GM18526 (cell line): ENCODE results near the gene USHBP1.

Experiments
- POLR2A ChIP-seq: IDR thresholded peaks from 3 replicates; pipeline ENCODE4 v1.6.1; 2011; ENCODE audit not compliant: insufficient read length; ENCODE audit errors: extremely low read depth

The USHBP1 gene

DNA sequence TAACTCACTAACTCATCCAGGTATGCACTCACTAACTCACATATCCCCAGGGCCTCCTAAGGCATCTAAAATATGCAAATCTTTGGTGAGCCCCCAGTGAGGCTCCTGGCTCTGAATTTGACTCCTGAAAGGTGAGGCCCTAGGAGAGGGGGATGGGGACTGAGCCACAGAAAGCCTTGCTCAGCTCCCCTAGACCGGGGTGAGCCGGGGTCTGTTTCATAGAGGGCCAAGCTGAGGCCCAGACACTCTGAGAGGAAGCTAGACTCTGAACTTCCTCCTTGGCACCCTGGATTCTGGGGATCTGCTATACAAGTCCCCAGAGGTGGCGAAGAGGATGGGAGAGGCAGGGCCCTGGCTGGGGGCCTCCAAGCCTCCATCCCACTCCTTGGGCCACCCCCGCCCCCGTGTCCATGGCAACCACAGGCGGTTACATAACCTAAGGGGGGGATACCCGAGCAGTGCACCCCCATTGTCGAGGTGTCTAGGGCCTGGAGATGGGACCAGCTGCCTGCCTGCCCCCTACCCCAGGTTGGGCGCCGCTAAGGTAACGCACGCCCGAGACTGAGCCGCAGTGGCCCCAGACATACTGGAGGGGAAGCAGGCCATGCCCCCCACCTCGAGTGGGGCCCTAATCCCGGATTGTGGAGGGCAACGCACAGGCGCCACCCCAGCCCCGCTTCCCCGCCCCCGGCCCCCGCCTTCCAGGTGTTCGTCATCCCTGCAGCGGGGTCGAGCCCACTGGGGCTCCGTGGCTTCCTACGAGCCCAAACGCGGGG, 38.0 kb upstream of the USHBP1 start:
- no peak for TF ChIP-seq POLR2A

DNA sequence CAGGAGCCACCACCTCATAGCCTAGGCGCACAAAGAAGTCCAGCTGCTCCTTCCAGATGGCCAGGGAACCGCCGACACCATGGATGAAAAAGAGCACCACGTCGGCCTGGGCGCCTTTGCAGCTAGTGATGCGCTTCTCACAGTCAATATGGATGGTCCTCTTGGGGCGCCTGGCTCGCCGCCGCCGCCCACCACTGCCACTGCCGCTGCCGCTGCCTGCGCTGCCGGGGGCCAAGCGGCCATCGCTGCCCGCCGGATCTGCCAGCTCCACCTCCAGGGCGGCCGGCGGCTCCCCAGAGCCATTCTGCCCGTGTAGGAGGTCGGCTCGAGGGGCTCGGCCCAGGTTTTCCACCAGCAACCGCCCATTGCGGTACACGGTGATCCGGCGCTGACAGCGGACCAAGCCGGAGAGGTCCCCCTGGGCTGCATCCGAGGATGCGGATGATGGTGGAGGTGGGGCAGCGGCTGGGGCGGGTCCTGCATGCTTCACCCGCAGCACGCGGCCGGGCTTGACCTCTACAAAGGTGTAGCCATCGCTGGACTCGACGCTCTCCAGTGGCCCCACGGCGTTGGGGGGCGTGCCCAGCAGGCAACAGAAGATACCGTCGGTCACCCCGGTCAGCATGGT, 36.6 kb upstream of the USHBP1 start:
- TF ChIP-seq POLR2A = no peak

DNA sequence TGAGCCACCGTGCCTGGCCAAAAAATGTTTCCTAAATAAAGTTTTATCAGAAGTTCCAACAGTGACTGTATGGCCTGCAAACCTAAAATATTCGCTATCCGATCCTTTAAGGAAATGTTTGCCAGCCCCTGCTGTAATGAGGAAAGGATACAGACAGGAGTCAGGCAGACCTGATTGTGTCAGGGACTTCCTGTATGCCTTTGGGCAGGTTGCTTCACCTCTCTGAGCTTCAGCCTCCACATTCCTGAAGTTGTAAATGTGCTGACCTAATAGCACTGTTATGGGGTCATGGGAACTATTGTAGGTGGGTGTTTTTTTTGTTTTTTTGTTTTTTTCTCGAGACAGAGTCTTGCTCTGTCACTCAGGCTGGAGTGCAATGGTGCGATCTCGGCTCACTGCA, 32.4 kb upstream of the USHBP1 start:
- TF ChIP-seq POLR2A = no peak

DNA sequence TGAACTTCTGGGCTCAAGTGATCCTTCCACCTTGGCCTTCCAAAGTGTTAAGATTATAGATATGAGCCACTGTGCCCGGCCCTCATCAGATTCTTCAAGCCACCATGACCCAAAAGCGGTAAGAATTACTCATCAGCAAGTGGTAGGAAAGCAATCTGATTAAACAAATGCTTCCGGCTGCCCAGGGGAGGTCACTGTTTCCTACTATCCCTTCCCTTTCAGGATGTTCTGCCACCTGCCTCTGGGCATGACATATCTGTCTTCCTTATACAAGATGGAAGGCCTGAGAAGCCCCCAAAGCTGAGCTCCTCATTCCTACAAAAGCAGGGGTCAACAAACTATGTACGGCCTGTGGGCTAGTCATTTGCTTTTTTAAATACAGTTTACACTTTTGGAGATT, 31.7 kb upstream of the USHBP1 start:
- no peak for TF ChIP-seq POLR2A

DNA sequence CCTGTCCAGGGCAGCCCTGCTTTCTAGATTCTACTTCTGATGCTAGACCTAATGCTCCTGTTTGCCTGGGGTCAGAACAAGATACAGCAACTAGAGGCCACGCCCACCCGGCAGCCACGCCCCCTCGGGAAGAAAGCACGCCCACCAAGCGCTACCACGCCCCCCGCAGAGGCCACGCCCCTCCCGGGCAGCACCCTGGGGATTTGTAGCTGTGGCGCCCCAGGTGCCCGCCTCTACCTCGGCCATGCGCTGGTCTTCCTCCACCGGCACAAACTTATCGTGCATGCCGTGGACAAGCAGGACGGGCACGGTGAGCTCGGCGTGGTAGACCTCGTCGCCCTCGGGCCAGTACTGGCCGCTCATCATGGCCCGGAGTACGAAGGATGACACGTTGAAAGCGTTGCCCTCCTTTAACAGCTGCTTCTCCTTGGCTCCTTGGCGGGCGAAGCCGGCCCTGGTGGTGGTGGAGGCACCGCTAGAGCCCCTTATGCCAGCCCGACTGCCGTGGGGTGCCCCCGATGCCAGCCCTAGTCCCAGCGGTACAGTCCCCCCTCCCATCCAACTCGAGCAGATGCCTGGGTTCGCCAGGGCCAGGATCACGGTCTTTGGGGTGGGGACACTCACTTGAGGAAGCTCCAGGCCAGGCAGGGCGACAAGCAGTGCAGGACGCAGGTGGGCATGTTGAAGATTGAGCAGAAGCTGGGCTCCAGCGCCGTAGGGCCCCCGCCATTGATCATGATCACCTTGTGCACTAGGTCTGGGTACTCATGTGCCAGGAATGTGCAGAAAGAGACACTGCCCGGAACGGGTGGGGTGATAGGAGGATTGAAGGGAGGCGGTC, 29.7 kb upstream of the USHBP1 start:
- no peak for TF ChIP-seq POLR2A

GRCh38 chr19:17293605-17294004, 29.1 kb upstream of the USHBP1 start:
- no peak for TF ChIP-seq POLR2A

DNA sequence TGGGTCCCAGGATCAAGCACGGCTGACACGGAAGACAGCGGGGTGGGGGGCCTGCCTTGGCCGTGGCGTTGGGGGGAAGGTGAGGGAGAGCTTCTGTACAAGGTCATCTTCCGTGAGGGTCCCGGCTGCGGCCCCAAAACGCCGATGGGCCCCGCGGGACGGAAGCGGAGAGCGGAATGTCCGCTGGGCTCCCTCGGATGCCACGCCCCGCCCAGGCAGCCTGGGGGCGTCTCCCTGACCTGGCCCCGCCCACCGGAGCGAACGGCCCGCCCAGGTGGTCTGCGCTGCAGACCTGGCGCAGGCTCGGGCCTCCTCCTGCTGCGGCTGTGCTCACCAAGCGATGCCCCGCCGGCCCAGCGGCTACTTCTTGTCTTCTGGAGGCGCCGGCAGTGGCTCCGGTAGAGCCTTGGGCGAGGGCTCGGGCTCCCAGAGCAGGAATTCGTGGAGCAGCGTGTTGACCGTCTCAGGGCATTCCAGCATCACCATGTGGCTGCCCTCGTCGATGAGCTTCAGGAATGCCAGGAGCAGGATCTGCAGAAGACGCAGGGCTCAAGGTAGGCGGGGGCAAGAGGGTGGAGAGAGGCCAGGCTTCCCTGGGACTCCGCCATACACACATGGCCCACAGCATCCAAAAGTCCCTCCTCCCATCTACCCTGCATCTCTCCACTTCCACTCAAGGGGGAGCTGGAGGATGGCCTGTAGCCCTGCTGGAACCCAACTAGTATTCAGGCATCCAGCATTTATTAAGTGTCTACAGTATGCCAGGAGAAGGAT, 27.9 kb upstream of the USHBP1 start:
- peak; percentile 59 for TF ChIP-seq POLR2A

- no peak for TF ChIP-seq POLR2A
Measured at GRCh38 chr19:17289489-17289888, 24.9 kb upstream of the USHBP1 start.

DNA sequence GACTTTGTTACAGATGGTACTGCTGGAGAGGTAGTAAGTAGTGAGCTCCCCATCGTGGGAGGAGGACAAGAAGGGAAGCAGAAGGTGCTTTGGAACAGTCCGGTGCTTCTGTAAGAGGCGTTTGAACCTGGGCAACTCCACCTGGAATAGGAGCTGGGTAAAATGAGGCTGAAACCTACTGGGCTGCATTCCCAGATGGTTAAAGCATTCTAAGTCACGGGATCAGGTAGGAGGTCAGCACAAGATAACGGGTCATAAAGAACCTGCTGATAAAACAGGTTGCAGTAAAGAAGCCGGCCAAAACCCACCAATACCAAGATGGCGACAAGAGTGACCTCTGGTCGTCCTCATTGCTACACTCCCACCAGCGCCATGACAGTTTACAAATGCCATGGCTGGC, 22.2 kb upstream of the USHBP1 start:
- TF ChIP-seq POLR2A = no peak

- TF ChIP-seq POLR2A = no peak
Measured at GRCh38 chr19:17286263-17286662, 21.7 kb upstream of the USHBP1 start.

- no peak for TF ChIP-seq POLR2A
Measured at GRCh38 chr19:17285415-17286135, 21.0 kb upstream of the USHBP1 start.

- TF ChIP-seq POLR2A = no peak
Measured at GRCh38 chr19:17283504-17283996, 19.0 kb upstream of the USHBP1 start.

- TF ChIP-seq POLR2A = peak; percentile 31
Measured at GRCh38 chr19:17282488-17283125, 18.1 kb upstream of the USHBP1 start.
